GDM1 (cell line): ENCODE measurements around the gene HOXB8.

ENCODE experiments used
- DNase-seq: peaks from one replicate; lab custom pipeline; 2025; lab: John Stamatoyannopoulos, UW

Gene HOXB8

GRCh38 chr17:48615047-48615962, at the start of gene HOXB8:
Gene HOXB8 (minus strand): TSS chr17:48615292. CDS start chr17:48614704, 588 bp downstream.
- no peak for DNase-seq

GRCh38 chr17:48663134-48663924, 48.2 kb upstream of the HOXB8 start:
- no peak for DNase-seq

- DNase-seq, result no peak
Measured at GRCh38 chr17:48655913-48656312, 40.8 kb upstream of the HOXB8 start.

GRCh38 chr17:48649741-48650140, 34.6 kb upstream of the HOXB8 start:
- no peak for DNase-seq

GRCh38 chr17:48647963-48648245, 32.8 kb upstream of the HOXB8 start:
- no peak for DNase-seq

GRCh38 chr17:48647103-48647962, 32.2 kb upstream of the HOXB8 start:
- DNase-seq, result no peak

GRCh38 chr17:48646183-48647102, 31.4 kb upstream of the HOXB8 start:
- no peak for DNase-seq

- DNase-seq, result no peak
Measured at GRCh38 chr17:48645639-48646182, 30.6 kb upstream of the HOXB8 start.

- no peak for DNase-seq
Measured at GRCh38 chr17:48644910-48645557, 29.9 kb upstream of the HOXB8 start.

GRCh38 chr17:48644159-48644558, 29.1 kb upstream of the HOXB8 start:
- no peak for DNase-seq

GRCh38 chr17:48643697-48644012, 28.6 kb upstream of the HOXB8 start:
- DNase-seq, result no peak

- no peak for DNase-seq
Measured at GRCh38 chr17:48642843-48643696, 28.0 kb upstream of the HOXB8 start.

GRCh38 chr17:48642059-48642842, 27.2 kb upstream of the HOXB8 start:
- DNase-seq, result no peak

GRCh38 chr17:48641541-48642058, 26.5 kb upstream of the HOXB8 start:
- no peak for DNase-seq

- no peak for DNase-seq
Measured at GRCh38 chr17:48640858-48641180, 25.7 kb upstream of the HOXB8 start.

- DNase-seq, result no peak
Measured at GRCh38 chr17:48639982-48640857, 25.1 kb upstream of the HOXB8 start.

- DNase-seq, result no peak
Measured at GRCh38 chr17:48639136-48639535, 24.0 kb upstream of the HOXB8 start.
